Measurements from ENCODE around the gene PDZD2.
"Not testable (repeated sequence)": the region's sequence is repeated elsewhere in the genome, so short reads cannot be mapped to it uniquely, and the experiment has no call there.

PDZD2 gene

GRCh38 chr5:32069396-32069795, 430.5 kb downstream of the PDZD2 start:
- no peak overlapping the region for H3K4me3 ChIP-seq (ENCODE audit: low read depth, low read length)

GRCh38 chr5:32071351-32071944, 432.5 kb downstream of the PDZD2 start:
- no peak for TF ChIP-seq CTCF (IDR thresholded peaks at IDR 0.05; ENCODE audit: control insufficient read depth, extremely low read depth, insufficient read depth)
- DNase-seq (ENCODE audit: low read depth) = no peak
- H3K4me3 ChIP-seq (ENCODE audit: low read depth, low read length) = no peak overlapping the region

More at GRCh38 chr5:32069396-32069795, 430.5 kb downstream of the PDZD2 start:
- TF ChIP-seq CTCF (IDR thresholded peaks at IDR 0.05; ENCODE audit: control insufficient read depth, extremely low read depth, insufficient read depth) = no peak
- DNase-seq (ENCODE audit: low read depth) = no peak

- TF ChIP-seq CTCF (IDR thresholded peaks at IDR 0.05; ENCODE audit: control insufficient read depth, extremely low read depth, insufficient read depth) = no peak
- H3K4me3 ChIP-seq (ENCODE audit: low read depth, low read length) = no peak overlapping the region
- DNase-seq (ENCODE audit: low read depth) = no peak
Measured at GRCh38 chr5:32072054-32072453, 433.1 kb downstream of the PDZD2 start.

GRCh38 chr5:32074401-32074800, 435.5 kb downstream of the PDZD2 start:
- DNase-seq (ENCODE audit: low read depth) = no peak
- TF ChIP-seq CTCF (IDR thresholded peaks at IDR 0.05; ENCODE audit: control insufficient read depth, extremely low read depth, insufficient read depth) = no peak
- no peak overlapping the region for H3K4me3 ChIP-seq (ENCODE audit: low read depth, low read length)

- H3K4me3 ChIP-seq (ENCODE audit: low read depth, low read length) = no peak overlapping the region
- peak; percentile 87 for TF ChIP-seq CTCF (IDR thresholded peaks at IDR 0.05; ENCODE audit: control insufficient read depth, extremely low read depth, insufficient read depth)
- peak; percentile 23 for DNase-seq (ENCODE audit: low read depth)
Measured at GRCh38 chr5:32076699-32077695, 438.1 kb downstream of the PDZD2 start.

- not testable (repeated sequence) for H3K4me3 ChIP-seq (ENCODE audit: low read depth, low read length); DNase-seq (ENCODE audit: low read depth)
Measured at GRCh38 chr5:32078855-32079254, 439.9 kb downstream of the PDZD2 start.

GRCh38 chr5:32080565-32080964, 441.6 kb downstream of the PDZD2 start:
- DNase-seq (ENCODE audit: low read depth); H3K4me3 ChIP-seq (ENCODE audit: low read depth, low read length): not testable (repeated sequence)
